Measurements from ENCODE around the gene TEC.

The TEC gene

DNA sequence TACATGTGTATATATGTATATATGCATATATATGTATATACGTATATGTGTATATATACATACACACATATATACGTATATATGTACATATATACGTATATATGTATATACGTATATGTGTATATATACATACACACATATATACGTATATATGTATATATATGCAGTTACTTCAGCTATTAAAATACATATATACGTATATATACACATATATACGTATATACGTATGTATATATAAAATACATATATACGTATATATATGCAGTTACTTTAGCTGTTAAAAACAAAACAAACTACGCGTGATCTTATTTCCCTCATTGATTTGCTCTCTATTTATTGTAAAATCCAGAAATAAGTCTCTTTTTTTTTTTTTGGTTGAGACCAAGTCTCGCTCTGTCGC, 149.5 kb downstream of the TEC start:
- DNase-seq: no peak

DNA sequence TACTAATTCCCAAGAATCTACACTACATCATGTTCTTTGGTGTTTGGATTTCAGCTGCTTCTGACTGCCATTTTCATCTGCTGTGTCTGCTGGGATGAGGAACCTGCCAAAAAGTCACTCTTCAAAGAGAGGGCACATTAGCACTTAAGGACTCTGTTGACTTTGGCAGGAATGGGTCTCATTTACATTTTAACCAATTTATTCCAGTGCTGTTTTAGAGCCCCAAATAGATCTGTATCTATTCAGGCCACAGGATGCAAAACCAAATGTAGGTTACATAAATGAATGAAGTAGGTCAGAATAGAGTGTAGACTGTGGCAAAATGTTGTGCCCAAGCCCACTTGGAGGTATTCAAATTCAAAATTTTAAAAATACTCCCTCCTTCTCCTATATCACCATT, 150.0 kb downstream of the TEC start:
- no peak for DNase-seq

DNA sequence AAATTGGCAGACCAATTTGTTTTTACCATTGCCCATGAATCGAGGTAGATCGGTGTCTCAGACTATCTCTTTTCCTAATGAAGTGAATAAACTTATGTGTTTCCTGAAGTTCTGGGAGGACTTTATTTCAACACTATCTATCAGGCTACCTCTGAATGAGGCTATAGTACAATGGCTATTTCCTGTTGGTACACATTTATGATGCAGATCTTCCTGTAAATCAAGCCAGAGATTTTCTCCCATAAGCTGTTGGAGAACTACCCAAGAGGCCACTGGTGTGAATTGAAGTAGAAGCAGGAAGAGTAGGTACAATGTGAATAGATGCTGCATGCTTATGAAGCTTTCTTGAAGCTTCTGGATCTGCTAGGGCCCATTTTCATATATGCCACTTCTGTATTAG, 151.6 kb downstream of the TEC start:
- DNase-seq: no peak

DNA sequence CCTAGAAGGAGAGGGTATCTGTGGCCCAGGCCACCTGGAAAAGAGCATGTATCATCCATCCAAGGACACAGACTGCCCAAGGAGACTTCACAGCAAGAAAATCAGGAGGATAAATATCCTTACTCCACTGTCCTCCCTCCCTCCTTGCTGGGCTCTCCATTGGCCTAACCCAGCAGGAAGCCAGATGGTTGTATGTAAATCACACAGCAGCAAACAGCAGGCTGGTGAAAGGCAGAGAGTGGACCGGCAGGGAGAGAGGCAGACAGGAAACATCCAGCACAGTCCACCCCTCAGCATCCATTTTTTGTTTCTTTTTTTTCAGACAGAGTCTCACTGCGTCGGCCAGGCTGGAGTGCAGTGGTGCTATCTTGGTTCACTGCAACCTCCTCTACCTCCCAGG, 153.1 kb downstream of the TEC start:
- no peak for DNase-seq

DNA sequence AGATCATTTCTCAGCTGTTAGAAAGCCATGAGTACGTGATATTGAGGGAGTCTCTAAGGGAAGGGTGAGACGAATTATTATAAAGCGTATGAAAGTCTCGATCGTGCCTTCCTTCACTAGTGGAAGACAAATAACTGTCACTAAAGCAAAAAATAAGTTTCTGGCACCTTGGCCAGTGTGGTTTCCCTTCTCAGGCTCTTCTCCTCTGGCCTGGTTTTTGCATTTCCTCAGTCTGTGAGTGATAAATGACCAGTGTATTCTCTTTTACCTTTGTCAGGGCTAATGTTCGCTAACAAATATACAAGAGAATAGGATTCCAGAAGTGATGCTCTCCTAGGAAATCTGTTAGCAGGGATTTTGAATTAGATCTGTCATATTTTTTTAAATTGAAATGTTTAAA, 155.2 kb downstream of the TEC start:
- DNase-seq: no peak

DNA sequence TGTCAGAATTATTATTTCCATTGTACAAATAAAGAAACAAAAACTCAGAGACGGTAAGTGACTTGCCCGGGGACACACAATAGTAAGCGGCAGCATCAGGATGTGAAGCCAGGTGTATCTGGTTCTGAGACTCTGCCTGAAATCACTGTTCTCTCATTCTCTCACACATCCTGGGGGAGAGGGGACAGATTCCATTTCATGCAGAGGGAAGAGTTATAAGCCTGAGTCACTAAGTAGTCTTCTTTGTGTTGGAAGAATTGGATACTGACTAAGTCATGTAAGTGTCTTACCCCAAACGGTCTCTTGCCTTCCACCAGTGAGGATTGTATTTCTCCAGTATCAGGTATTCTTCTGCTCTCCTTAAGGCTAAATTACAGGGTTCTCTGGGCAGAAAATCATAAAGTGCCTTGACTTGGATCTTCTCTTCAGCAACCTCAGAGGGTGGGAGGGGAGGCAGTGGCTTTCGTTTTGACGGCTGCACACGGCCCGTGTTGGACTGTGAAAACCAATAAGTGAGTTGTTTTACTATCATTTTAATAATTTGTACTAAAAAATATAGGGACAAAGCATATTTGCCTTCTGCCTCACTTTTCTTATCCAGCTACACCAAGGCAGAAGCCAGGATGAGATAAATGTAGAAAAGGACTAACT, 157.5 kb downstream of the TEC start:
- no peak for DNase-seq

DNA sequence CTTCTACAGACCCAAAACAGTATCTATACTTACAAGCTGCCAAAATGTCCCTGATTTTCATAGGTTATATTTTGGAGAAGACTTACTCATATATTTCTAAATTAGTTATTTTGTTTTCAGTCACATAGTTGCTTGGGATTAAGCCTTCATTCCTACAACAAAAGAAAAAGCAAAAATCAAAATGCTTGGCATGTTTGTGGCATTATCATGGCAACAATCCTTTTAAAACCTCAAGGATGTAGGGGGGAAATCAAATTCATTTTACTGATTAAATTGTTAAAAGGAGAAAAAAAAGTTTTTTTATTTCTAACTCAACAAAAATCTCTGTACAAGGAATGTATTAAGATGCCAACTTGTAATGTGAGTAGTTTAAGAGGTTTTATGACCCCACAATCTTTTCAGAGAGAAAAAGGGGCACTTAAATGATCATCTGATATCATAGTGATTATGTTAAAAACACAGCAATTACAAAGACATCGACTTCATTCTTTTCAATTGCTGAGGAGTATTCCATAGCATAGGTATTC, 159.1 kb downstream of the TEC start:
- DNase-seq: no peak

DNA sequence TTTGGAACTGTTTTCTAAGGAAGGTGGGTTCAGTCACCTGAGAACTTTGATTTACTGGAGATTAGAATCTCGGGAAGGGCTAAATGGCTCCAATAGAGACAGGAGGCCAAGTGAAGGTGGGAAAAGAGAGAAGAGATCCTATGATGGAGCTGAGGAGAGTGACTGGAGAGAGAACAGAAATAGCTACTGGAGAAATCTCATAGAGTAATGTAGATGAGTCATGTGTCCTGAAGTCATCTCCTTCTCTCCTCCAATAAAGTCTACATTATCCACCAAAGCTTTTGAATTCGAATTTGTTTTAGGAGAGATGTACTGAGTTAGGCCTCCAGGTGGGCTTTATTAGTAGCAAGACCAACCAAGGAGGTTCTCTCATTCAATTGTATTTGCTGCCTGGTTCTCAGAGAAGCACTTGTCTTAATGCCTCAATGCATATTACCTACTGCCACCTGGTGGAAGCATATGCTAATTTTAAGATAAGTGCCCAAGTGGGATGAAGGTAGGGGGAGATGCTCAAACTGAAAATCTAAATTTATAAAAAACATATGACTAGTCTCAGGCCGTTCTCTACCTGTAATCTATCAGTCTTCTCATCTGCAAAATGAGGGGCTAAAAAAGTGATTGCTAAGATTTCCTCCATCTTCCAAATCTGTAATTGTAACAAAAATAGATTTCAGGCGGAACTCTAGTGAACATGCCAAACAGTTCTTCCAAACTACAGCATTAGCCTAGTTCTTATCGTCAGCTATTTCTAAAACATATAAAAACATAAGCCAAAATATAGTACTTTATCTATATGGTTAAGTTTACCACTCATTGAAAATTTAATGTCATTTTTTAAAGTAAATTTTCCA, 160.0 kb downstream of the TEC start:
- DNase-seq: peak; percentile 1 to 42 (median 27)

DNA sequence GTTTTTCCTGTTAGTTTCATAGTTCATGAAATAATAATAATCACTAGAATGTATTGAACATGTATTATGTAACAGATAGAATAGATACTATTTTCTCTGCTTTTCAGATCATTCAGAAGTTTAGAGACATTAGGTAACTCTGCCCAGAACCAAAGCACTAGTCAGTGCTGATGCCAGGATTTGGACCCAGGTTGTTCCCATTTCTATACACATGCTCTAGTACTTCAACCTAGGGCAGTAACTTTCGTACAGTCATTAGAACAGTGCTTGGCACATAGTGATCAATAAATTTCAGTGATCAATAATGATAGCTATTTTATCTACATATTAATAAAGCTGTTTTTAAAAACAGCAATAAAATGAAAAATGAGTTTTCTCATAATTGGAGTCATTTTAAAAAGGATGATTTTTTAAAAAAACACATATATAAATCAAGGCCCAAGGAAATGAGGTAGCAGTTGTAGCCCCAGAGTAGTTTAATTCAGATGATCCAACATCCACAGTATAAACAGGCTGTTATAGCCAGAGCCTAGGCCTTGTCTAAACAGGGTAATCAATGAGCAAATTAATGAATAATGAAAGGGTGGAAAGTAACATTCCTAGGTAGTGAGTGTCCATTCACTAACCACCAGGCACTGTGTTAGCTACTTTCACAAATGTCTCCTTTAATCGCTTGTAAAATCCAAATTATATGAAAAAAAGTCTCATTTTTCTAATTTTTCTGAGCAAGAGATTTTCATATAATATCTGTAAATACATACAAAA, 161.1 kb downstream of the TEC start:
- DNase-seq: no peak

DNA sequence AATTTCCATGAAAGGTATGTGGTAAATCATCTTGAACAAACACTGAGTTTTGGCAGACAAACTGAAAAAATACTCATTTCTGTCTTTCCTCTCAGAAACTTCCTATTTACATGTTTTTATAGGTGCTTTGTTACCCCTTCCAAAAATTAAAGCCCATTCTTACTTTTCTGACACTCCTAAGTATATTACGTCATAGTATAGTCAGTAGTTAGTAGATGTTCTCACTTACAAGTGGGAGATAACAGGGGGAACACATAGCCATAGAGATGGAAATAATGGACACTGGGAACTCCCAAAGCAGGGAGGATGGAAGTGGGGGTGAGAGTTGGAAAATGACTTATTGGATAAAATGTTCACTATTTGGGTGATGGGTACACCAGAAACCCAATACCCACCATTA, 164.4 kb downstream of the TEC start:
- DNase-seq: no peak

DNA sequence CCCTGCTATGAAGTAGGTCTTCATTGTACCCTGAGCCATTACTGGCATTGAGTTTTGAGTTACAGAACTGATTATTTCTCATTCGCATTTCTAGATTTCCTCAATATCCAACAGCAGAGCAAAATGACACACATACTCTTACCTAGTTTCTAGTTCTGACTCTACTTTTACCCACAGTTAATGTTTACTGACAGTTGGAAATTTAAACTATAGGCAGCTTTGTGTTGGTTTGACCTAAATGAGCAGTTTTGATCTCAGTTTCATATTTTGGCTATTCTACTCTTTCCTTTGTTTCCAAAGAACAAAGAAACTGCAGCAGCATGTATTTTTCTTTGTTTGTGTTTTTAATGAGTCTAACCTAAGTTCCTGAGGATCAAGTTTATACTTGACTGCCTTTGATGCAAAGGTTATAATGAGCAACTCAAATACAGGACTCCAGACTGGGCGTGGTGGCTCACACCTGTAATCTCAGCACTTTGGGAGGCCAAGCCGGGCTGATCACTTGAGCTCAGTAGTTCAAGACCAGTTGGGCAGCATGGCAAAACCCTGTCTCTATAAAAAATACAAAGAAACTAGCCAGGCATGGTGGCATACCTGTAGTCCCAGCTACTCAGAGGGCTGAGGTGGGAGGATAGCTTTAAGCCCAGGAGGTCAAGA, 166.0 kb downstream of the TEC start:
- no peak for DNase-seq

DNA sequence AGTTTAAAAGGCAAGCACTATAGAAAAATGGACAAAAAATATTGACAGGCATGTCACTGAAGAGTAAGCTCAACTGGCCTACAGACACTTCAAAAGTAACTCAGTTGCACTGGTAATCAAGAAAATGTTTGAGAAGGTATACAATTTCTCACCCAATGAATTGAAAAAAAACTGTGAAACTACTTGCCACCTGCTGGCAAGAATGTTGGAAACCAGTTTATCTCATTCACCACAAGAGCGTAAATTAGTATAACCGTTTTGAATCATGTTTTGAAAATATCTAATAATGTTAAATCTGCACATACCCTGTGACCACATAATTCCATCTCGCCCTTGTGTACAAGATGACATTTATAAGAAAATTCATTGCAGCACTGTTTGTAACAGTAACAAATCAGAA, 167.3 kb downstream of the TEC start:
- no peak for DNase-seq

DNA sequence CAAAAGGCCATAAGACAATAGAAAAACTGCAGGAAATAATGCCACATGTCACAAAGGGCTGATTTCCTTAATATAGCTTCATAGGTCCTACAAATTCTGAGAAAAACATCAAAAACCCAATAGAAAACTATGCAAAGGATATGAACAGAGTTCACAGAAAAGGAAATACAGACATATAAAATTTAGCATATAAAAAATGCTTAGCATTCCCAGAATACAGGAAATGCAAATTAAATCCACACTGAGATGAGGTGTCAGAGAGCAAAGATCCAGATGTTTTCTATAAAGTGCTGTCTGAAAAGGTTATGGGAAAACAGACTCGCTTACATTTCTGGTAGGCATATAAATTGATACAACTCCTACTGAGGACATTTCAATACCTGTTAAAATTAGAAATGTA, 169.4 kb downstream of the TEC start:
- DNase-seq: no peak

DNA sequence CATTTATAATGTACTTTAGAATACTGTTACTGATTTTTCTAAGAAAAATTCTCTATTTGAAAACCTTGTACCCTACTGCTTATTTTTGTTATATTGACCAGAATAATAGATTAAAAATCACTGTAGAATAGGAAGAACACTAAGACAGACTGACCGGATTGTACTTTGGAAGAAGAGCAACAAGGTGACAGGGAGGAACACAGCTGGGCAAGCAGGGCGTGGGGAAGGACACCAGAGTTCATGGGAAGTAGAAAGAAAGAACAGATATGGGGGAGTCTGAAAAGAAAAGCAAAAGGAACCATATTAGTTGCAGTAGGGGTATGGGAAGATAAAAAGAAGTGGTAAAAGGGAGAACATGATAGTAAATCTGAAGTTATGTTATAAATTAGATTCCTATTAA, 174.2 kb downstream of the TEC start:
- no peak for DNase-seq

DNA sequence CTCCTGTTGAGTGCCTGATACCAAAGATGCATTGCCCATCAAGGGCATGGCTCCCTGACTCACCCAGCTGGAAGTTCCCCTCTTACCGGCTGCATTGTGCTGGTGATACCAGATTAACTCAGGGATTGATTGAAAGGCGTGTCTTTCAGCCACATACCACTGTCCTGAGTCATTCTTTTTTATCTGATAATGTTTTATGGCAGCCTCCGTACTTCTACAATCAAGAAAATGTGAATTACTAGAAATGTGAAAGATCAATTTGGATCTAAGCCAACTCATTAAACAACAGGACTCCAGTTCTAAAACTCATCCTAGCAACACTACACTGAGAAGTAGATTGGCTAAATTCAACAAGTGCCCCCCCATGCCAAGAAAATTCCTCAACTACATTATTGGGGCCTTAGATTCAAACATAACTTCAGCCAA, 175.6 kb downstream of the TEC start:
- DNase-seq: no peak

DNA sequence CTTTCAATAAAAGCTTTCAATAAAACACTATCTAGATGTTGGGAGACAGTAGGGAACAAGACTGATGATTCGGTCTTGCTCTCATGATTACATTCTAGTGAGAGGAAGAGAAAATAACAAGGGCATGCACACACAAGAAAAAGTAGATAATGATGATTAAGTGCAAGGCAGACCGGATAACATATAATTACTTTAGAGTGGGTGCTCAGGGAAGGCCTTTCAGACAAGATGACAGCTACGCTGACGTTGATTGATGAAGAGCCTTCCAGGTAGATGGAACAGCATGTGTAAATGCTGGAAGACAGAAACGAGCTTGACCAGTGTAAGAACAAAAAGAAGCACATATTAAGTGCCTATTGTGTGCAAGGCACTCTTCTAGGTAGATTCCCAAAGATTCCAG, 179.0 kb downstream of the TEC start:
- DNase-seq: no peak

DNA sequence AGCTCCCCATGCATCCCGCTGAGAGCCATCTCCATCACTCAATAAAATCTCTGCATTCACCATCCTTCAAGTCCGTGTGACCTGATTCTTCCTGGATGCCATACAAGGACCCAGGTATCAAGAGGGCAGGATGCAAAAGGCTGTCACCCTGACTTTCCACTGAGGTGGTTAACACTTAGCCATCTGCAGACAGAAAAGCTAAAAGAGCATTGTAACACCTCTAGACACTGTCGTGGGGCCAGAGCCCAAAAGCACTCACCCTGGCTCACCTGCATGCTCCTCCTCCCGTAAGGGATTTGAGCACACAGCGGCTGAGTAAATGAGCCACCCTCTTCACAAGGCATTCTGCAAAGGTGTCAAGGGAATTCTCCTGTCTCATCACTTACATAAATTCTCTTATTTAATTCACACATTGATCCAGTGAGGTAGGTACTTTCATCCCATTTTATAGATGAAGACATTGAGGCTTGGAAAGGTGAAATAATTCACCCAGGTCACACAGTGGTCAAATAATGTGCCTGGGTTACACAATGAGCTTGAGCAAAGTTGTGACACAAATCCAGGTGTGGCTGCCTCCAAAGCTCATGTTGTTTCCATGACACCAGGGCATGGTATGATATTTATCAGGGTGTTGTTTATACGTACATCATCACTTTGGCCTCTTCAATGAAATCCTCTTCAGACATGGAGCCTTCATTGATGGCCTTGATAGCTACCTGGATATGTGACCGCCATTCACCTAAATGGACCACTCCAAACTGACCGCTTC, 183.6 kb downstream of the TEC start:
- no peak for DNase-seq
